ENCODE results near the gene KDM6B.

The KDM6B gene

GRCh38 chr17:7841396-7841914 lies 7.4 kb downstream of the KDM6B start:
- DNase-seq, result peak; percentile 84 to 99

- DNase-seq, result peak; percentile 65 to 99
These were observed 7.9 kb downstream of the KDM6B start for GRCh38 chr17:7841915-7842379.

GRCh38 chr17:7842380-7843256 lies 8.6 kb downstream of the KDM6B start:
- DNase-seq, result peak; percentile 93 to 99

- DNase-seq, result no peak
These were observed 9.2 kb downstream of the KDM6B start for GRCh38 chr17:7843257-7843535.

GRCh38 chr17:7843536-7844291 lies 9.7 kb downstream of the KDM6B start:
- peak; percentile 80 to 98 for DNase-seq

GRCh38 chr17:7844292-7845154 lies 10.5 kb downstream of the KDM6B start:
- DNase-seq, result peak; percentile 72 to 86

- DNase-seq, result no peak
These were observed 11.5 kb downstream of the KDM6B start for GRCh38 chr17:7845359-7846062.

GRCh38 chr17:7846063-7846735 lies 12.2 kb downstream of the KDM6B start:
- DNase-seq, result no peak

- DNase-seq, result no peak
These were observed 13.0 kb downstream of the KDM6B start for GRCh38 chr17:7846765-7847661.

GRCh38 chr17:7848131-7848579 lies 14.1 kb downstream of the KDM6B start:
- DNase-seq, result no peak

GRCh38 chr17:7848739-7849129 lies 14.7 kb downstream of the KDM6B start:
- DNase-seq, result no peak

- DNase-seq, result no peak
These were observed 15.2 kb downstream of the KDM6B start for GRCh38 chr17:7849130-7849750.

- no peak for DNase-seq
These were observed 15.9 kb downstream of the KDM6B start for GRCh38 chr17:7849751-7850504.

- no peak for DNase-seq
These were observed 16.9 kb downstream of the KDM6B start for GRCh38 chr17:7850701-7851437.

- peak; percentile 52 to 82 for DNase-seq
These were observed 17.6 kb downstream of the KDM6B start for GRCh38 chr17:7851438-7852261.

- DNase-seq, result no peak
These were observed 18.2 kb downstream of the KDM6B start for GRCh38 chr17:7852262-7852670.

GRCh38 chr17:7852919-7853690 lies 19.1 kb downstream of the KDM6B start:
- DNase-seq, result no peak

Data from bone marrow (tissue), 2 donors.